Measurements from ENCODE around the gene SLC22A7. TPM values are rescaled to one million over a fixed set of nuclear protein-coding genes. Genes with fewer than 3 reads are reported as not detected.

Gene SLC22A7
- total and polyA plus RNA-seq, 4 experiments from 2014 or later, result not detected

DNA sequence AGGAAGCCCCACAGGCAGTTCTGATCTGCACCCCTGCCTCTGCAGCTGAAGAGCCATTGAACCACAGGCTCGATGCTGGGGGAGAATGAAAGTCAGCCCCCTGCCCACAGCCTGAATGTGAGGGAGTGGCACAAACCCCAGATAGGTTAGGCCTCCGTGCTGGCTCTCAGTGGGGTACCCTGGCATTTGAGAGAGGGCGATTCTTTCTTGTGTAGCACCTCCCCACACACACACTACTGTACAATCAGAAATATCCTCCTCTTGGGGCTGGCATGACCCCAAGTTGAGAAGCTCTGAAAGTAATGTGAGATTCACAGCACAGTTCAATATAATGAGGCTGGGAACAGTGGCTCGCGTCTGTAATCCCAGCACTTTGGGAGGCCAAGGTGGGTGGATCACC, 36.9 kb upstream of the SLC22A7 start:
- Histone ChIP-seq H3K36me3 (ENCODE audit: insufficient read depth, low read length) (no peaks in the 10 kb centered on the region), H3K4me3 (ENCODE audit: low read length in 2 of 2) (no peak overlapping the region), H3K4me1 (ENCODE audit: insufficient read depth, low read length) (no peaks in the 10 kb centered on the region), H3K9me3 (ENCODE audit: control insufficient read depth in 1 of 2, low read length in 2 of 2) (no peaks in the 10 kb centered on the region), H3K27ac (ENCODE audit: low read depth, low read length) (no peak overlapping the region), H3K27me3 (ENCODE audit: insufficient read depth, low read length) (no peaks in the 10 kb centered on the region)
- no peaks in the 10 kb centered on the region for H3K36me3 Mint-ChIP-seq
- H3K4me1 Mint-ChIP-seq, result peaks cover 1 to 7% (median 4%) of the 10 kb centered on the region in 4 donors
- POLR2A ChIA-PET (ENCODE audit: partially characterized antibody), result interaction anchor here (0.5 kb wide), 1 partner anchor 166 kb away, joined by 4 read pairs; the partner anchor contains the start of gene ABCC10
- no peak for DNase-seq
- no peak overlapping the region for H3K4me3 Mint-ChIP-seq
- H3K27ac Mint-ChIP-seq, result no peak overlapping the region
- peaks cover 0 to 3% of the 10 kb centered on the region in 2 donors for H3K27me3 Mint-ChIP-seq
- intact Hi-C loops (cut with micrococcal nuclease), result no loop called here
- CTCF ChIA-PET (ENCODE audit: partially characterized antibody), result interaction anchor here (1.3 to 6.4 kb wide), 6 partner anchors 32 to 245 kb away, joined by 3 to 70 read pairs (median 8); partner anchors contain the start of genes CRIP3 and DNPH1
- H3K9me3 Mint-ChIP-seq, result no peaks in the 10 kb centered on the region

DNA sequence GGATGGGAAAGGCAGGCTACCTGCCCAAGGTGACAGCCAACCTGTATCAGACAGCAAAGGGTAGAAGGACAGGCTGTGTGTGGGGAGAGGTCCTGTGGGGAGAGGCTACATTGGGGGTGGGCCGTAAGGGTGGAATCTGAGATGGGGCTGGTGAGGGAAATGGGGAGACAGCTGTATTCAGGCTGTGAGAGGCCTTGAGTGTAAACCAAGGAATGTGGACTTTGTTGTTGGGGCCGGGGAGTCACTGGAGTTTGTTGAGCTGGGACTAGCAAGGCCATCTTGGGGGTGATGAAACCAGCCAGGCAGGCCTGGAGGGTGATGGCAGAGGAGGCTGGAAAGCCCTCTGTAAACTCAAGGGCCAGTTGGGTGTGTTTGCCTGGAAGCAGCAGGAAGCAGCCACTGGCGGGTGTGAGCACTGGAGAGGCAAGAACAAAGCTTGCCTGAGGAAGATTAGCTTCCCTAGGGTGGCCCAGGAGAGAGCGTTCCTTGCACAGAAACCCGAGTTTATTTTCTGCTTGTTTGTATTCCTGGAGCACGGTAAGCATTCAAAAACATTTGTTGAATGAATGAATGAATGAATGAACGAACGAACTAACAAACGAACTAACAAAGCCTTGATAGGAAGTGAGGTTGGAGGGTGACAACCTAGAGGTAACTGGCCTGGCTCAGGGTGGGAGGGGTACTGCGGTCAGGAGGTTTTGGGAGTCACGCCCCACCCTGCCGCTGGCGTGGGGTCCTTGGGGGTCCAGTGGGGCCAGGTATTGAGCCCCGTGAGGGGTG, 35.9 kb upstream of the SLC22A7 start:
- H3K27me3 Mint-ChIP-seq, result peaks cover 0 to 3% of the 10 kb centered on the region in 2 donors
- Histone ChIP-seq H3K4me1 (ENCODE audit: insufficient read depth, low read length) (no peaks in the 10 kb centered on the region), H3K9me3 (ENCODE audit: control insufficient read depth in 1 of 2, low read length in 2 of 2) (no peaks in the 10 kb centered on the region), H3K36me3 (ENCODE audit: insufficient read depth, low read length) (no peaks in the 10 kb centered on the region), H3K27me3 (ENCODE audit: insufficient read depth, low read length) (no peaks in the 10 kb centered on the region), H3K4me3 (ENCODE audit: low read length in 2 of 2) (no peak overlapping the region), H3K27ac (ENCODE audit: low read depth, low read length) (no peak overlapping the region)
- POLR2A ChIA-PET (ENCODE audit: partially characterized antibody), result interaction anchor here (1.1 kb wide), 1 partner anchor 38 kb away, joined by 3 read pairs; no protein-coding TSS in a partner anchor
- CTCF ChIA-PET (ENCODE audit: partially characterized antibody), result interaction anchor here (1.3 to 6.4 kb wide), 7 partner anchors 33 to 244 kb away, joined by 3 to 70 read pairs (median 8); partner anchors contain the start of genes CRIP3 and DNPH1
- H3K27ac Mint-ChIP-seq, result peak overlapping the region in 1 of 7 donors; percentile 29
- H3K4me1 Mint-ChIP-seq, result peaks cover 1 to 4% (median 3%) of the 10 kb centered on the region in 4 donors
- no peak overlapping the region for H3K4me3 Mint-ChIP-seq
- no peak for DNase-seq
- intact Hi-C loops (cut with micrococcal nuclease), result loop anchor here (2.0 kb wide), 1 partner anchor 73 kb away; no protein-coding TSS in a partner anchor
- H3K9me3 Mint-ChIP-seq, result no peaks in the 10 kb centered on the region
- H3K36me3 Mint-ChIP-seq, result no peaks in the 10 kb centered on the region

DNA sequence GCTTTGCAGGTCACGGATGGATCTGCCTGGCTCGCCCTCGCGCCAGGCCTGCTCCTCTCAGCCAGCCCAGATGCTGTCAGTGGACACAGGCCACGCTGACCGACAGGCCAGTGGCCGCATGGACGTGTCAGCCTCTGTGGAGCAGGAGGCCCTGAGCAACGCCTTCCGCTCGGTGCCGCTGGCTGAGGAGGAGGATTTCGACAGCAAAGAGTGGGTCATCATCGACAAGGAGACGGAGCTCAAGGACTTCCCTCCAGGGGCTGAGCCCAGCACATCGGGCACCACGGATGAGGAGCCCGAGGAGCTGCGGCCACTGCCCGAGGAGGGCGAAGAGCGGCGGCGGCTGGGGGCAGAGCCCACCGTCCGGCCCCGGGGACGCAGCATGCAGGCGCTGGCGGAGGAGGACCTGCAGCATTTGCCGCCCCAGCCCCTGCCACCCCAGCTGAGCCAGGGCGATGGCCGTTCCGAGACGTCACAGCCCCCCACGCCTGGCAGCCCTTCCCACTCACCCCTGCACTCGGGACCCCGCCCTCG, 35.2 kb upstream of the SLC22A7 start:
- Mint-ChIP-seq H3K4me1 (peaks cover 0 to 4% (median 2%) of the 10 kb centered on the region in 4 donors), H3K27me3 (peaks cover 0 to 1% of the 10 kb centered on the region in 2 donors), H3K36me3 (no peaks in the 10 kb centered on the region), H3K4me3 (no peak overlapping the region), H3K9me3 (no peaks in the 10 kb centered on the region), H3K27ac (no peak overlapping the region)
- no peak for DNase-seq
- intact Hi-C loops (cut with micrococcal nuclease), result loop anchor here (1.0 to 2.0 kb wide), 3 partner anchors 72 to 243 kb away; no protein-coding TSS in a partner anchor
- Histone ChIP-seq H3K9me3 (ENCODE audit: control insufficient read depth in 1 of 2, low read length in 2 of 2) (no peaks in the 10 kb centered on the region), H3K4me1 (ENCODE audit: insufficient read depth, low read length) (no peaks in the 10 kb centered on the region), H3K36me3 (ENCODE audit: insufficient read depth, low read length) (no peaks in the 10 kb centered on the region), H3K4me3 (ENCODE audit: low read length in 2 of 2) (no peak overlapping the region), H3K27ac (ENCODE audit: low read depth, low read length) (no peak overlapping the region), H3K27me3 (ENCODE audit: insufficient read depth, low read length) (no peaks in the 10 kb centered on the region)
- POLR2A ChIA-PET (ENCODE audit: partially characterized antibody), result interaction anchor here (0.5 to 1.4 kb wide), 4 partner anchors 38 to 515 kb away, joined by 3 to 6 read pairs (median 3); no protein-coding TSS in a partner anchor
- CTCF ChIA-PET (ENCODE audit: partially characterized antibody), result interaction anchor here (1.0 to 6.4 kb wide), 7 partner anchors 34 to 244 kb away, joined by 3 to 70 read pairs (median 7); partner anchors contain the start of gene DNPH1

DNA sequence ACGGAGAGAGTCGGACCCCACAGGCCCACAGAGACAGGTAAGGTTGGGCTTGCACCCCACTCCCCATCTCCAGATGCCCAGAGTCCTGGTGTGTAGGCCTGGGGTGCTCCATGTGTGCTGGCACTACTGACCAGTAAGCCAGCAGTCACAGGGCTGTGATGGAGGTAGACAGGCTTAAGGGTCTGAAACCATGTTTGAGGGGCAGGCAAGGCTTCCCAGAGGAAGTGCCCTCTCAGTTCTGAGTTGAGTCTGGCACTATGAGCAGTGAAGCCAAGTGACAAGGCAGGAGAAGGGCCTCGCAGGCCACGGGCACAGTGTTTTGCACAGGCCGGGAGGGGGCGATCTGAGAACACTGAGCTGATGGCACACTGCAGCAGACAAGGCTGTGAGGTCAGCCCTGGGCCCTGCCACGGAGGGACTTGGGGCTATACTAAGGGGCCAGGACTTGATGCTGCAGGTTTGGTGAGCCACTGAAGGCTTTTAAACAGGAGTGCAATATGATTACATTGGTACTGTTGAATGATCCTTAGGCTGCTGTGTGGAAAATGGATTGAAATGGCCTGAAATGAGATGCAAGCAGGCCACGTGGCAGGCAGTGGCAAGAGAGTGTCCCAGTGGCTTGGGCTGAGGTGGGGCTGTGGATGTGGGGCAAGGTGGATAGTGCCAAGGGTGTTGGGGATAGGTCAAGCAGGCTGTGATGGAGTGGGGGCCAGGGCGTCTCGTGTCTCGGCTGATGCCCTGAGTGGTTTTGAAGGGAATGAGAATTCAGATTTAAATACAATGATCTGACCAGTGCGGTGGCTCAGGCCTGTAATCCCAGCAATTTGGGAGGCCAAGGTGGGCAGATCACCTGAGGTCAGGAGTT, 34.5 kb upstream of the SLC22A7 start:
- Histone ChIP-seq H3K36me3 (ENCODE audit: insufficient read depth, low read length) (no peaks in the 10 kb centered on the region), H3K9me3 (ENCODE audit: control insufficient read depth in 1 of 2, low read length in 2 of 2) (no peaks in the 10 kb centered on the region), H3K27ac (ENCODE audit: low read depth, low read length) (no peak overlapping the region), H3K4me3 (ENCODE audit: low read length in 2 of 2) (no peak overlapping the region), H3K27me3 (ENCODE audit: insufficient read depth, low read length) (no peaks in the 10 kb centered on the region), H3K4me1 (ENCODE audit: insufficient read depth, low read length) (peaks cover 6% of the 10 kb centered on the region)
- H3K4me1 Mint-ChIP-seq, result peaks cover 0 to 4% (median 2%) of the 10 kb centered on the region in 4 donors
- DNase-seq, result peak; percentile 65 to 71 (median 66)
- H3K27me3 Mint-ChIP-seq, result peaks cover 0 to 1% of the 10 kb centered on the region in 2 donors
- intact Hi-C loops (cut with micrococcal nuclease), result loop anchor here (1.0 to 2.0 kb wide), 3 partner anchors 71 to 243 kb away; no protein-coding TSS in a partner anchor
- H3K9me3 Mint-ChIP-seq, result no peaks in the 10 kb centered on the region
- H3K4me3 Mint-ChIP-seq, result peak overlapping the region in 1 of 8 donors; percentile 9
- POLR2A ChIA-PET (ENCODE audit: partially characterized antibody), result interaction anchor here (0.5 to 1.4 kb wide), 5 partner anchors 39 to 515 kb away, joined by 3 to 6 read pairs (median 3); no protein-coding TSS in a partner anchor
- H3K36me3 Mint-ChIP-seq, result no peaks in the 10 kb centered on the region
- no peak overlapping the region for H3K27ac Mint-ChIP-seq
- CTCF ChIA-PET (ENCODE audit: partially characterized antibody), result interaction anchor here (0.6 to 6.4 kb wide), 9 partner anchors 33 to 243 kb away, joined by 3 to 70 read pairs (median 5); partner anchors contain the start of gene CRIP3

DNA sequence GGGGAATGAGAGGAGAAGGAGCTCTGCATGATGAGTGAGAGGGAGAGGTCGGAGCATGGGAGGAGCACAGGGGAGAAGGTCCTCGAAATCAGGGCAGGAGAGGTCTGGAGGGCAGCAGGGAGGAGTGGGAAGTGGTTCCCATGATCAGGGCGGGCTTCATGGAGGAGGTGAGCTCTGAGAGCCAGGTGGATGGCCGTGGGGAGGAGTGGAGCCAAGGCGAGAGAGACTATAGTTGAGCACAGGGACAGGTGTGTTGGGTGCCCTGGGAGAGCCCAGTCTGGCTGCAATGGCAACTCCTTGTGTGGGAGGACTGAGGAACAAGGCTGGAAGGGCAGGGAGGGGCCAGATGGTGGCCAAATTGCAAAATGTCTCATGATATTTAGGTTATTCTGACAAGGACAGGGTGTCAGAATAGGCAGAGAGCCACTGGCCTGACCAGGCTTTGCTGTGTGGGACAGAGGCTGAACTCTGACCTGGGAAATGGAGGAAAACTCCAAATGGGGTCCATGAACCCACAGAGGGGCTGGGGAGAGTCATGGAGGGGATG, 33.4 kb upstream of the SLC22A7 start:
- no peak overlapping the region for H3K4me3 Mint-ChIP-seq
- intact Hi-C loops (cut with micrococcal nuclease), result no loop called here
- no peaks in the 10 kb centered on the region for H3K9me3 ChIP-seq (ENCODE audit: control insufficient read depth in 1 of 2, low read length in 2 of 2)
- no peaks in the 10 kb centered on the region for H3K36me3 Mint-ChIP-seq
- H3K36me3 ChIP-seq (ENCODE audit: insufficient read depth, low read length), result no peaks in the 10 kb centered on the region
- CTCF ChIA-PET (ENCODE audit: partially characterized antibody), result interaction anchor here (0.9 to 6.4 kb wide), 5 partner anchors 32 to 242 kb away, joined by 3 to 70 read pairs (median 5); no protein-coding TSS in a partner anchor
- no peak overlapping the region for H3K4me3 ChIP-seq (ENCODE audit: low read length in 2 of 2)
- H3K27me3 ChIP-seq (ENCODE audit: insufficient read depth, low read length), result no peaks in the 10 kb centered on the region
- no peak overlapping the region for H3K27ac ChIP-seq (ENCODE audit: low read depth, low read length)
- peaks cover 0 to 1% of the 10 kb centered on the region in 2 donors for H3K27me3 Mint-ChIP-seq
- peaks cover 14% of the 10 kb centered on the region for H3K4me1 ChIP-seq (ENCODE audit: insufficient read depth, low read length)
- peak overlapping the region in 1 of 7 donors; percentile 62 for H3K27ac Mint-ChIP-seq
- POLR2A ChIA-PET (ENCODE audit: partially characterized antibody), result interaction anchor here (1.4 kb wide), 1 partner anchor 242 kb away, joined by 6 read pairs; no protein-coding TSS in a partner anchor
- DNase-seq, result no peak
- peaks cover 3 to 9% (median 7%) of the 10 kb centered on the region in 4 donors for H3K4me1 Mint-ChIP-seq
- no peaks in the 10 kb centered on the region for H3K9me3 Mint-ChIP-seq

DNA sequence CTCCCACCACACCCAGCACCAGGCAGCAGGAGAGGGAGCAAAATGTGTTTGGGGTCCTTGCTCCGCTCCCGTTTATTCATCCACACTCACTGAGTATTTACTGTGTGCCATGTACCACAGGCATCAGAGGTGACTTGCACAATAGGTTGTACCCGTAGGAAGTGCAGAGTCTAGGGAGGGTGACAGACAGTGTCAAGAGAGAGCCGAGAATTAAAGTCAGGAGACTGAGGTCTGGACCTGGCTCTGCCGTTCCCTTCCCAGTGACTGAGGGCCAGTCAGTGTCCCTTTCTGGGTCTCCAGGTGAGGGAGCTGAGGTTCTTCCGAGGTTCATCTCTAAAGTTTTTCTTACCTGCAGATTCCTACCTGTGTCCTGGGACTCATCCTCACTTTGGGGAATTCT, 32.5 kb upstream of the SLC22A7 start:
- peaks cover 5 to 13% (median 7%) of the 10 kb centered on the region in 4 donors for H3K4me1 Mint-ChIP-seq
- DNase-seq, result no peak
- CTCF ChIA-PET (ENCODE audit: partially characterized antibody), result interaction anchor here (0.7 to 6.4 kb wide), 3 partner anchors 49 to 241 kb away, joined by 3 to 70 read pairs (median 6); no protein-coding TSS in a partner anchor
- intact Hi-C loops (cut with micrococcal nuclease), result no loop called here
- H3K9me3 Mint-ChIP-seq, result no peaks in the 10 kb centered on the region
- H3K27ac ChIP-seq (ENCODE audit: low read depth, low read length), result no peak overlapping the region
- H3K4me3 ChIP-seq (ENCODE audit: low read length in 2 of 2), result no peak overlapping the region
- peaks cover 0 to 1% of the 10 kb centered on the region in 2 donors for H3K27me3 Mint-ChIP-seq
- no peaks in the 10 kb centered on the region for H3K36me3 ChIP-seq (ENCODE audit: insufficient read depth, low read length)
- no peaks in the 10 kb centered on the region for H3K9me3 ChIP-seq (ENCODE audit: control insufficient read depth in 1 of 2, low read length in 2 of 2)
- H3K27ac Mint-ChIP-seq, result no peak overlapping the region
- peaks cover 19% of the 10 kb centered on the region for H3K4me1 ChIP-seq (ENCODE audit: insufficient read depth, low read length)
- no peak overlapping the region for H3K4me3 Mint-ChIP-seq
- POLR2A ChIA-PET (ENCODE audit: partially characterized antibody), result no interaction called here
- no peaks in the 10 kb centered on the region for H3K27me3 ChIP-seq (ENCODE audit: insufficient read depth, low read length)
- H3K36me3 Mint-ChIP-seq, result no peaks in the 10 kb centered on the region
